ENCODE measurements around the gene IKBKE.

IKBKE gene

GRCh38 chr1:206489980-206490770 is 19.9 kb downstream of the IKBKE start:
- no peak overlapping the region for H3K4me3 ChIP-seq (ENCODE audit: low read depth, low read length)
- DNase-seq (ENCODE audit: low read depth), result no peak

GRCh38 chr1:206490771-206491405 is 20.6 kb downstream of the IKBKE start:
- no peak overlapping the region for H3K4me3 ChIP-seq (ENCODE audit: low read depth, low read length)
- no peak for DNase-seq (ENCODE audit: low read depth)

- H3K4me3 ChIP-seq (ENCODE audit: low read depth, low read length), result no peak overlapping the region
- DNase-seq (ENCODE audit: low read depth), result no peak
Observed at GRCh38 chr1:206491616-206492015, 21.3 kb downstream of the IKBKE start.

GRCh38 chr1:206492589-206492988 is 22.3 kb downstream of the IKBKE start:
- no peak overlapping the region for H3K4me3 ChIP-seq (ENCODE audit: low read depth, low read length)
- no peak for DNase-seq (ENCODE audit: low read depth)

GRCh38 chr1:206493279-206493678 is 23.0 kb downstream of the IKBKE start:
- no peak for DNase-seq (ENCODE audit: low read depth)
- H3K4me3 ChIP-seq (ENCODE audit: low read depth, low read length), result no peak overlapping the region

GRCh38 chr1:206495011-206495461 is 24.8 kb downstream of the IKBKE start:
- DNase-seq (ENCODE audit: low read depth), result no peak
- no peak overlapping the region for H3K4me3 ChIP-seq (ENCODE audit: low read depth, low read length)

- H3K4me3 ChIP-seq (ENCODE audit: low read depth, low read length), result no peak overlapping the region
- DNase-seq (ENCODE audit: low read depth), result no peak
Observed at GRCh38 chr1:206495493-206496046, 25.3 kb downstream of the IKBKE start.

GRCh38 chr1:206496131-206496793 is 26.0 kb downstream of the IKBKE start:
- DNase-seq (ENCODE audit: low read depth), result no peak
- no peak overlapping the region for H3K4me3 ChIP-seq (ENCODE audit: low read depth, low read length)

GRCh38 chr1:206497363-206497762 is 27.1 kb downstream of the IKBKE start:
- no peak overlapping the region for H3K4me3 ChIP-seq (ENCODE audit: low read depth, low read length)
- no peak for DNase-seq (ENCODE audit: low read depth)

GRCh38 chr1:206497774-206498173 is 27.5 kb downstream of the IKBKE start:
- no peak for DNase-seq (ENCODE audit: low read depth)
- H3K4me3 ChIP-seq (ENCODE audit: low read depth, low read length), result no peak overlapping the region

GRCh38 chr1:206498685-206499084 is 28.4 kb downstream of the IKBKE start:
- no peak for DNase-seq (ENCODE audit: low read depth)
- H3K4me3 ChIP-seq (ENCODE audit: low read depth, low read length), result no peak overlapping the region

- no peak for DNase-seq (ENCODE audit: low read depth)
- no peak overlapping the region for H3K4me3 ChIP-seq (ENCODE audit: low read depth, low read length)
Observed at GRCh38 chr1:206500046-206500445, 29.8 kb downstream of the IKBKE start.

- H3K4me3 ChIP-seq (ENCODE audit: low read depth, low read length), result no peak overlapping the region
- no peak for DNase-seq (ENCODE audit: low read depth)
Observed at GRCh38 chr1:206501881-206502280, 31.6 kb downstream of the IKBKE start.

- H3K4me3 ChIP-seq (ENCODE audit: low read depth, low read length), result no peak overlapping the region
- DNase-seq (ENCODE audit: low read depth), result no peak
Observed at GRCh38 chr1:206502403-206502802, 32.1 kb downstream of the IKBKE start.

- no peak overlapping the region for H3K4me3 ChIP-seq (ENCODE audit: low read depth, low read length)
- no peak for DNase-seq (ENCODE audit: low read depth)
Observed at GRCh38 chr1:206502812-206503211, 32.5 kb downstream of the IKBKE start.

GRCh38 chr1:206503591-206504362 is 33.5 kb downstream of the IKBKE start:
- H3K4me3 ChIP-seq (ENCODE audit: low read depth, low read length), result no peak overlapping the region
- peak; percentile 96 for DNase-seq (ENCODE audit: low read depth)

- no peak for DNase-seq (ENCODE audit: low read depth)
- no peak overlapping the region for H3K4me3 ChIP-seq (ENCODE audit: low read depth, low read length)
Observed at GRCh38 chr1:206504363-206504713, 34.1 kb downstream of the IKBKE start.

- no peak for DNase-seq (ENCODE audit: low read depth)
- no peak overlapping the region for H3K4me3 ChIP-seq (ENCODE audit: low read depth, low read length)
Observed at GRCh38 chr1:206505702-206506355, 35.6 kb downstream of the IKBKE start.

Data from skeletal muscle cell (primary cell).